GM21515 (cell line): Measurements from ENCODE around the gene RAB11FIP4.

ENCODE experiments used
- ATAC-seq: cut with Tn5 transposase; IDR thresholded peaks from one replicate; pipeline ENCODE4 v1.9.1; 2021; ENCODE audit not compliant: unreplicated experiment

The RAB11FIP4 gene

DNA sequence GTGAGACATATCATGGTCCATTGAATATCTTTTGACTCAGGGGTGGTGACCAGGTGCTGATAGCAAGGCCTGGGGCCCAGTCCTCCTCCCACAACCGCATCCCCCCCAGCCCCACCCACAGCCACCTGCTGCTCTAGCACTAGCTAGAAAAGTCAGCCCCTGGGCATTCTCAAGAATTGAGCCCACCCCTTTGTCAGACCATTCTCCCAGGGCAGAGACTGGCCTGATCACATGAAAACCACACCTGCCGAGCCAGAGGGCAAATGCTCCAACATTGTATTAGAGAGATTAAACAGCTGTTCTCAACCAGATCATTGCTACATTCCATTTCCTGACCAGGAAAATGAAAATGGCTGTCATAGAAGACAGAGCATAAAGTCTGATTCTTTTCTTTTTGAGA is 62.4 kb downstream of the RAB11FIP4 start:
- ATAC-seq, result no peak

GRCh38 chr17:31456814-31457213 is 65.3 kb downstream of the RAB11FIP4 start:
- ATAC-seq, result no peak

- no peak for ATAC-seq
These were observed 66.1 kb downstream of the RAB11FIP4 start for GRCh38 chr17:31457391-31458234.

- ATAC-seq, result no peak
These were observed 67.4 kb downstream of the RAB11FIP4 start for GRCh38 chr17:31458829-31459228.

GRCh38 chr17:31459716-31460115 is 68.2 kb downstream of the RAB11FIP4 start:
- ATAC-seq, result no peak

GRCh38 chr17:31460226-31460721 is 68.8 kb downstream of the RAB11FIP4 start:
- ATAC-seq, result no peak

DNA sequence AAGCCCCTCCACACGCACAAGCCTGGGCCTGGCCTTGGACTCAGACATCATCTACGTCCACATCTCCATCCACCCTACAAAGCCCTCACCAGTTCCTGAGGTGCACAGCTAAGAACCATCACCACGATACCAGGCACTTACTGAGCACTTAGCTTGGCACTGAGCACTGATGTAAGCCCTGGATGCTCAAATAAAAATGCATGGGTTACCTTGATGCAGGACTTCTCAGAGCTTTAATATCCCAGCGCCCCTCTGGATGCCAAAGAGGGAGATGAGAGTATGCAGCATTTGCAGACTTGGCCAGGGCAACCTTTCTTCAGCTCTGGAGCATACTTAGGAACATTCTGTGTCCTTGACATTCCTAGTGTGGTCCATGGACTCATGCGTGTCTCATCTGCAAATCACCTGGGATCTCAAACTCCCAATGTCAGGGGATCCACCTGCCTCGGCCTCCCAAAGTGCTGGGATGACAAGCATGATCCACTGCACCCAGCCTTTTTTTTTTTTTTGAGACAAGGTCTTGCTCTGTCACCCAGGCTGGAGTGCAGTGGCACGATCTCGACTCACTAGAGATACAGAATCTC is 69.8 kb downstream of the RAB11FIP4 start:
- no peak for ATAC-seq

GRCh38 chr17:31462261-31462660 is 70.8 kb downstream of the RAB11FIP4 start:
- no peak for ATAC-seq

GRCh38 chr17:31466096-31466760 is 74.8 kb downstream of the RAB11FIP4 start:
- ATAC-seq, result no peak

GRCh38 chr17:31467502-31468256 is 76.2 kb downstream of the RAB11FIP4 start:
- no peak for ATAC-seq

DNA sequence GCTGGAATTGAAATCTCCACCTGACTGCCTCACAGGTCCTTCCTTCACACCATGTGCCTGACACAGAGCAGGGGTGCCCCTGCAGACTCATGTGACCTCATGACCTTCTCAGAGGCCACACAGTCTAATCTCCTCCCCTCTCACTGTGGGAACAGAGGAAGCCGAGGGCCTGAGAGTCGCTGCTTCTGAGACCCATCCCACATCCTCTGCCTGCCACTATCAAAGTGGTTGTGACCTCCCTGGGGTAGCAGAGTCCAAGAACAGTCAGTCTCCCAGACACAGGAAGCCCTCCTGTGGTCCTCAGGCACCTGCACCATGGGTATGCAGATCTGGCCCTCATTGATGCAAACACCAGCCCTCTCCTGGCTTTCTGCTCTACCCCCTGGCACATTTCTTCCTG is 78.5 kb downstream of the RAB11FIP4 start:
- no peak for ATAC-seq

DNA sequence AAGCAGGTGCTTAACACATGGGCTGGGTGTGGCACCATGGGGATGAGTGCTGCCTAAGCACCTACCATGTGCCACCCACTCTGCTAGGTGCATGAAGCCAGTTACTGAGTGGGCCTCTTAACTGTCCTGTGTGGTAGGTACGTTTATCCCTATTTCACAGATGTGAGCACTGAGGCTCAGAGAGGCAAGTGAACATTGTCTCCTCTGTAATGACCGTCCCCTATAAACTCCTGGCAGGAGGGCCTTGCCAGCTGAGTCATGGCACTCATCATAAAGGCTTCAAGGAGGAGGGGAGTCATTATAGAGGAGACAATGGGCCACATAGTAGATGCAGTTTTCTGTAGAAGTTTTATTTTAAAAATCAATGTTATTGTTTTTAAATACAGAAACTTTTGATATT is 79.1 kb downstream of the RAB11FIP4 start:
- no peak for ATAC-seq

GRCh38 chr17:31472137-31472536 is 80.7 kb downstream of the RAB11FIP4 start:
- no peak for ATAC-seq

DNA sequence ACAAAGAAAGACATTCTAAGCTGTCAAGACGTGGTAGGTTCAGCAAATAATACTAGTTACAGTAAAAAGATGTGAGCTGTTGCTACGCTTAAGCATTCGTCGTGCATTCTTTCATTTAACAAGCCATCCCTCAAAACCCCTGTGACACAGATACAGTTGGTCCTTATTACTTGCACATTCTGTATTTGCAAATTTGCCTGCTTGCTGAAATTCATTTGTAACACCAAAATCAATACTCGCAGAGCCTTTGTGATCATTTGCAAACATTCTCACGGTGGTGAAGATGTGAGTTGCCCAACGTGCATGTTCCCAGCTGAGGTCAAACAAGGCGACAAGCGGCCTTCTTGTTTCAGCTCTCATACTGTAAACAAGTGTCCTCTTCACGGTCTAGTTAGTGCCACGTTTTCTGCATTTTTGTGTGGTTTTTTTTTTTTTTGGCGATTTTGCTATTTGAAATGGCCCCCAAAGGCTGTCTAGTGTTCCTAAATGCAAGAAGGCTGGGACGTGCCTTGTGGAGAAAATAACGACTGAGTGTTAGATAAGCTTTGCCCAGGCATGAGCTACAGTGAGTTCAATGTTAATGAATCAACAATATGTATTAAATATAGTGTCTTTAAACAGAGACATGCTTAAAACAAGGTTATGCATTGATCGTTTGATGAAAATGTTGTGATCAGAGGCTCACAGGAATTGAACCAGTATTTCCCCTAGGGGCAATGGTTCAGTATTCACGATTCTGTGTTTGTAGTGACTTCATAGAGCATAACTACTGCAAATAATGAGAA is 84.1 kb downstream of the RAB11FIP4 start:
- no peak for ATAC-seq

DNA sequence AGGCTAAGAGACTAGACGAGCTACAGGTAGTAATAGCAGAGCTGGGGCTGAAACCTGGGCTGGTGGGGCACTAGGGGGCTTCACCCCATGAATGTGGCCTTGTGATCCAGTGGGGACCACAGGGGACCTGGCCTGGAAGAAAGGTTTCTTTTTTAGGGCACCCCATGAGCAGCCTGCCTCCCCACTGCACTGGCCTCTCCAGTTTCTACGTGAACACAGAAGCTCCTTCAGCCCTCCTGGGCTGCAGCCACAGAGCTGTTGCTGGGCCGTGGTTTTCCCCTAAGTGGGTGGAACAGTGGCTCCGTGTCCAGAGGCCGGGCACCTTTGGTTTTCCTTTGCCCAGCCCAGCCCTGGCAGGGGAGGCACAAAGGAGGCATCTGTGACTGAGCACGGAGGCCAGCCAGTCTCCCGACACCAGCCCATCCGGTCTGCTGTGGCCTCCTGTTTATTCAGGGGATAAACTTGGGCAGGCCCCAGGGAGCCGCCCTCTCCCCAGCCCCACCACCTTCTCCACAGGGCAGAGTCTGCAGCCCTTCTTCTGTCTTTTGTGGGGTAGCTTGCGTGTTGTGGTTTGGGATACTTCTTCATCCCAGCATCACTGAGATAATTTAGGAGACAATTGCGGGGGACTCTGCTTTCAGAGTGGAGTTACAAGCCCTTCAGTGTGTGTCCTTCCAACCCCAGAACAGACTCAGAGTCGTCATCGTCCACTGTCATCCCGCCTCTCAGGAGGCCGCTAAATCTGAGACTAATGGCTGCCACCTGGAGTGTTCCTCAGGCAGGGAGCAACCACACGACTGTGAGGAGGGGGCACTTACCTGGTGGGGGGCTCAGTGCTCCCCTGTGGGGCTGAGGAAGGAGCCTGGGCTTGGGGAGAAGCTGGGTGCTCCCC is 85.3 kb downstream of the RAB11FIP4 start:
- no peak for ATAC-seq

DNA sequence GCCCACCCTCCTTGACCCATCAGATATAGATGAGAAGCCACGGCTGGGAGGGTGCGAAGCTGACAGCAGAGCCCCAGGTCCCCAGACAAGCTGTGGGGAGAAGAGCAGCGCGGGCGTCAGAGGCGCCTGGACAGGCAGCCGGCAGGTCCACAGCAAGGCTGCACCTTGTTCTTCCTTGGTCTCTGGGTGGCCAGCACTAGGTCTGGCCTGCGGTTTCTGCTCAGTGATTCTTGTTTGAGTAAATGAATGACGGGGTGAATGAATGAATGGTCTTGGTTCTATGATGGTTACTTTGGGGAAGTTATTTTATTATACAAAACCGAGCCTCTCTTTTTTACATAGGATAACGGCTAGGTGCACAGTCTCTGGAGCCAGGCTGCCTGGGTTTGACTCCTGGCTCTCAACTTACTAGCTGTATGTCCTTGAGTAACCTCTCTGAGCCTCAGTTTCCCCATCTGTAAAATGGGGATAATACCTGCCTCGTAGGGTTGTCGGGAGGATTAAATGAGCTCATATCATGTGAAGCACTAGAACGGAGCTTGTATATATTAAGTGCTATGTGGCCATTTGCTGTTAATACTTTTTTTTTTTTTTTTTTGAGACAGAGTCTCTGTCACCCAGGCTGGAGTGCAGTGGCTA is 86.1 kb downstream of the RAB11FIP4 start:
- no peak for ATAC-seq

DNA sequence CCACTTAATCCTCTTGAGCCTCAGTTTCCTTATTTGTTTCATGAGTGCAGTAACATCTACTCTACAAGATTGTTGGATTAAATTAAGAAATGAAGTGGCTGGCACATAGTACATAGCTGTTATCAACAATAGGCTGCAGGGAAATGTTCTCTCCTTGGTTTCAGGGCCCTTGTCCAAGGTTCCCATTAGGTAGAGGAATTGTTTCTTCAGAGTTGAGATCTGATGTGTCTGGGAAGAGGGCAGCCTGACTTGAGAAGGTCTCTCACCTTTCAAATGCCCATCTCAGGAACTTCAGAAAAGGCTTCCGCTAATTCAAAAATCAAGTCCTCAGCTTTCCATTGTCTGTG is 87.6 kb downstream of the RAB11FIP4 start:
- no peak for ATAC-seq

GRCh38 chr17:31479524-31479923 is 88.0 kb downstream of the RAB11FIP4 start:
- ATAC-seq, result no peak

DNA sequence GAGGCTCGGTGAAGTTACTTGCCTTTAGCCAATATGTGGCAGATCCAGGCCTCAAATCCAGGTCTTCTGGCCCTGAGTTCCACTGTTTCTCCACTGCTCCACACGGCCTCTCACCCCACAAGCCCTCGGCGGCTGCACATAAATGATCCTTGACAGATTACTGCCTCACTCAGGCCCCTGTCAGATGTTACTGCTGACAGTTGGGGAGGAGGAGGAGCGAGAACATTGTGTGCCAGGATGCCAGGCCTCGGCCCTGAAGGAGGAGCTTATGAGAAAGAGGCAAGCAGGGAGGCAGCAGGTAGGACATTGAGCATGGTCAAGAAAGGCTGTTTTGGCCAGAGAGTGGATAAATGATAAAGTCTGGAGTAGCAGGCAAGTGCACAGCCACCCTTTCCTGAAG is 88.6 kb downstream of the RAB11FIP4 start:
- ATAC-seq, result no peak
